Cardiac fibroblast (primary cell): ENCODE data around the gene CLEC16A.
A peak's percentile ranks its signal among the peaks of the same experiment; 100 is the strongest.

Experiments
- DNase-seq, 2 donors: peaks; one replicate each; pipeline versions ENCODE4 v3.0.0 to v3.0.0-alpha.2; 2010; ENCODE audit warnings: low read depth in 2 of 2
- H3K4me3 ChIP-seq, 2 donors: replicated peaks in 1 of 2; 1 replicate in 1 of 2; 2 replicates in 1 of 2; pipeline ENCODE4 v1.5.1; 2011; ENCODE audit warnings: low read depth in 2 of 2, low read length in 2 of 2, mild to moderate bottlenecking in 2 of 2, moderate library complexity in 1 of 2
- TF ChIP-seq, protein P1 (sequence below): IDR thresholded peaks from one replicate; pipeline ENCODE4 v1.5.1; 2011; ENCODE audit warnings: low read depth, mild to moderate bottlenecking, low read length, inconsistent platforms

Gene CLEC16A

GRCh38 chr16:10969615-10970014, 25.3 kb downstream of the CLEC16A start:
- H3K4me3 ChIP-seq: no peak overlapping the region
- TF ChIP-seq, protein P1, sequence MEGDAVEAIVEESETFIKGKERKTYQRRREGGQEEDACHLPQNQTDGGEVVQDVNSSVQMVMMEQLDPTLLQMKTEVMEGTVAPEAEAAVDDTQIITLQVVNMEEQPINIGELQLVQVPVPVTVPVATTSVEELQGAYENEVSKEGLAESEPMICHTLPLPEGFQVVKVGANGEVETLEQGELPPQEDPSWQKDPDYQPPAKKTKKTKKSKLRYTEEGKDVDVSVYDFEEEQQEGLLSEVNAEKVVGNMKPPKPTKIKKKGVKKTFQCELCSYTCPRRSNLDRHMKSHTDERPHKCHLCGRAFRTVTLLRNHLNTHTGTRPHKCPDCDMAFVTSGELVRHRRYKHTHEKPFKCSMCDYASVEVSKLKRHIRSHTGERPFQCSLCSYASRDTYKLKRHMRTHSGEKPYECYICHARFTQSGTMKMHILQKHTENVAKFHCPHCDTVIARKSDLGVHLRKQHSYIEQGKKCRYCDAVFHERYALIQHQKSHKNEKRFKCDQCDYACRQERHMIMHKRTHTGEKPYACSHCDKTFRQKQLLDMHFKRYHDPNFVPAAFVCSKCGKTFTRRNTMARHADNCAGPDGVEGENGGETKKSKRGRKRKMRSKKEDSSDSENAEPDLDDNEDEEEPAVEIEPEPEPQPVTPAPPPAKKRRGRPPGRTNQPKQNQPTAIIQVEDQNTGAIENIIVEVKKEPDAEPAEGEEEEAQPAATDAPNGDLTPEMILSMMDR: no peak
- no peak for DNase-seq

DNA sequence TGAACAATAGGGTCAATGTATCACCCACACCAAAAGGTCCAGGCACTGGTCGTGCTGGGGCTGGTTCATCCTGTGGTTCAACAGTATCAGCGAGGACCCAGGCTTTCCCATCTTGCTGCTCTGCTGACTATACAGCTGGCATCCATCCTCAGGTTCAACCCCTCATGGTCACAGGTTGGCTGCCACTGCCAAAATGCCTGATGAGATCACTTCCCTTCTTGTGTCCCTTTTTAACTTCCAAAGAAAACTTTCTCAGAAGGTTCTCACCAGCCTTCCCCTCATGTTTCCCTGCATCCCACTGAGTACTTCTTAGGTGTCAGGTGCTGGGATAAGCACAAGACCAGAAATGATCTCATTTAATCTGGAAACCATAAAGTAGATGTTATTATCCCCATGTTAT, 25.7 kb downstream of the CLEC16A start:
- H3K4me3 ChIP-seq: no peak overlapping the region
- DNase-seq: peak; percentile 33 to 51
- TF ChIP-seq, protein P1: no peak

DNA sequence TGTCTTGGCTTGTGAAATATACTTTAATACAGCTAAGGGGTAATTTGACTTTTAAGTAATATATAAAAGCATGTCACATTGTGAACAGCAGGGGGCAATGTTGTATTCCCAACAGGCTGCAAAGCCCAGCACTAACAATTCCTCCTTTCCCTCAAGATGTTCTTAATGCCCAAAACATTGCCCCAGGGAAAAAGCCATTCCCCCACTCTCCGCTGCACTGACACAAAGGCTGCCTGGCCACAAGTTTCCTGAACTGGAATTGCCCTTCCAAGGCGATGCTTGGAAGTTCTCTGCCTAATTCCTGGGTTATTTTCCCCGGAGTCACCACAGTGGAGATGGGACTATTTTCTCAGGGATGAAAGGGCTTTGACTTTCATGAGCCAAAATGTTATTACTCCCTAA, 27.2 kb downstream of the CLEC16A start:
- TF ChIP-seq, protein P1: peak; percentile 63
- peak; percentile 92 to 95 for DNase-seq
- H3K4me3 ChIP-seq: no peak overlapping the region

DNA sequence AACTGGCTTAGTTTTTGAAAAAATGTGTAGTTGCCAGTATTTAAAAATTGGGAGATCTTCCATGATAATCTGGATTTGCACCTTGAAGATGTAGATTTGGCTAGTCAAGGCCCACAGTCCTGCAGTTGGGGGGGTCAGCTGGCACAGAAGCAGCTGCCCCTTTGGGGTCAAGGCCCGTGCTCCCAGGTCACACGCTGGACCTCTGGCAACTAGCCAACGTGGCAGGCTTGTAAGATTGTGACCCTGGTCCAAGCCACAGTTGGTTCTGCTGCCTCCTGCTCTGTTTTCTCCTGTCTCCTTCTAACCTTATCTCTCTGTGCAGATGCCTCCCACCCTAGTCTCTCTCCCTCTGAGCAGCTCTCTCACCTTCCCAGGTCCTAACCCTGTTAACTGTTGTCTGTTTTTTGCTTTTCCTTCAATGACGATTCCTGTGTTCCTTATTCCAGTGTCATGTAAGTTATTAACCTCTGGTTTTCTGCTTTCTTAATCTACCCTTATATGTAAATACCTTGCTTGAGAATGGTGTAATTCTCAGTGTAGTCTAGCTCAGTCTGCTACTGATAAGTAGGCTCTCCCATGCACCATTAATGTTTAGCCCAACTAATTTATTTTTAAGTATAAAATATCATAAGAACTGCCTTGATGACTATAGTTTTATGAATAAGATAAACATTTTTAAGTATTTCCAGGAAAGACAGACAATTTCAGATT, 27.9 kb downstream of the CLEC16A start:
- TF ChIP-seq, protein P1: no peak
- DNase-seq: no peak
- no peak overlapping the region for H3K4me3 ChIP-seq

- TF ChIP-seq, protein P1: no peak
- DNase-seq: no peak
- H3K4me3 ChIP-seq: no peak overlapping the region
These were observed 28.6 kb downstream of the CLEC16A start for GRCh38 chr16:10972819-10973464.

- no peak for DNase-seq
- TF ChIP-seq, protein P1: no peak
- H3K4me3 ChIP-seq: no peak overlapping the region
These were observed 32.3 kb downstream of the CLEC16A start for GRCh38 chr16:10976634-10977033.
